ENCODE results near the gene LSM12.

The LSM12 gene

DNA sequence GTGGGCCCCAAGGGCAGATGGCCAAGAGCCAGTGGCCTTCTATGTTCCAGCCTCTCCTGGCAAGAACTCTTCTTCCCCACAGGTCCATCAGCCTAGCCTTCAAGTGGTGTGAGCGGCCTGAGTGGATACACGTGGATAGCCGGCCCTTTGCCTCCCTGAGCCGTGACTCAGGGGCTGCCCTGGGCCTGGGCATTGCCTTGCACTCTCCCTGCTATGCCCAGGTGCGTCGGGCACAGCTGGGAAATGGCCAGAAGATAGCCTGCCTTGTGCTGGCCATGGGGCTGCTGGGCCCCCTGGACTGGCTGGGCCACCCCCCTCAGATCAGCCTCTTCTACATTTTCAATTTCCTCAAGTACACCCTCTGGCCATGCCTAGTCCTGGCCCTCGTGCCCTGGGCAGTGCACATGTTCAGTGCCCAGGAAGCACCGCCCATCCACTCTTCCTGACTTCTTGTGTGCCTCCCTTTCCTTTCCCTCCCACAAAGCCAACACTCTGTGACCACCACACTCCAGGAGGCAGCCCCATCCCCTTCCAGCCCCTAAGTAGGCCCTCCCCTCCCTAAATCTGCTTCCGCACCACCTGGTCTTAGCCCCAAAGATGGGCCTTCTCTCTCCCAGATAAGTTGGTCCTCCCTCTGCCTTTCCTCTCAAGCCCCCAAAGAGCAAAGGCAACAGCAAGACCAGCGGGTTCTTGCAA lies 9.3 kb upstream of the LSM12 start:
- DNase-seq (ENCODE audit: low read depth) = no peak
- H3K4me3 ChIP-seq (ENCODE audit: low read depth, low read length) = no peak overlapping the region
- TF ChIP-seq MYC (IDR thresholded peaks at IDR 0.05; ENCODE audit: low read depth, low read length) (no peak), CTCF (IDR thresholded peaks at IDR 0.05; ENCODE audit: low read depth, low read length) (no peak), POLR2A (IDR thresholded peaks at IDR 0.05; ENCODE audit: extremely low read depth, insufficient read length) (no peak), MAX (IDR thresholded peaks at IDR 0.05; ENCODE audit: low read depth, low read length) (no peak)

DNA sequence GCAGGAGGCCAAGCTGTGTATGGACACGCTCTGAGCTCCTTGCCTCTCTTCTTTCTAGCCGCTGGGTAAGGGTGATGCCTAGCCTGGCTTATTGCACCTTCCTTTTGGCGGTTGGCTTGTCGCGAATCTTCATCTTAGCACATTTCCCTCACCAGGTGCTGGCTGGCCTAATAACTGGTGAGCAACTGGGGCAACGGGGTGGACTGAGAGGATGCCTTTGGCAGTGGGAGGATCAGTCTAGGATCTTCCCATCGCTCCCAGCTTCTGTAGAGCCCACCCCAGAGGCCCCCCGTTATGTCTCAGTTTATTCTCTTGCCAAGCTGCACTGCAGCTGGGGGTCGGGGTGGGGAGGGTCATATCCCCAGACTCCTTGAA lies 8.4 kb upstream of the LSM12 start:
- no peak for DNase-seq (ENCODE audit: low read depth)
- H3K4me3 ChIP-seq (ENCODE audit: low read depth, low read length) = no peak overlapping the region

DNA sequence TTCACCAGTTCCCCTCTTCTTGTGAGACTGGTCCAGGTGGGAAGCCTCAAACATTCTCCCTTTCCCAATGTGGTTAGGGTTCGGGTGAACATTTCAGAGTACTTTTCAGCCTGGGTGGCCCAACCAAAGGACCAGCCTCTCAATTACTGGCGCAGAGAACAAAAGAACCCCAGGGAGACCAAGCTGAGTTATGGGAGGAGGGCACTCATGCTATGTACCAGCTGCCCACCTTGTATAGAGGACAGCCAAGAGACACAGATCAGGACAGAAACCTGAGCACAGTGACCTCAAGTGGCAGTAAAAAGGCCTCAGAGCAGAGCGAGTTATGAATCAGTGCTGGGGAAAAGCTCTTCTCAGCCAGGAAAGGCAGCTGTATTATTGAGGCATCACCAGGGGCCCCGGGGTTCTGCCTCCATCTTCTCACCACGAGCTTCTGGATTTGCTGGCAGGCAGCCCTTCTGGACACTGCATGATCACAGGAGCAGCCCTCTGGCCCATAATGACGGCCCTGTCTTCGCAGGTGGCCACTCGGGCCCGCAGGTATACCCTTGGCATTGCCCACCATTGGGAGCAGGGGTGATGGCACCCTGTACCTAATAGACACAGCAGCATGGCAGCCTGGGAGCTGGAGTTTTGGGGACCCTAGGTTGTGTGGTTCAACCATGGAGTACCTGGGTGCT lies 7.9 kb upstream of the LSM12 start:
- TF ChIP-seq POLR2A (IDR thresholded peaks at IDR 0.05; ENCODE audit: extremely low read depth, insufficient read length) (no peak), MAX (IDR thresholded peaks at IDR 0.05; ENCODE audit: low read depth, low read length) (no peak), CTCF (IDR thresholded peaks at IDR 0.05; ENCODE audit: low read depth, low read length) (no peak)
- no peak for DNase-seq (ENCODE audit: low read depth)
- H3K4me3 ChIP-seq (ENCODE audit: low read depth, low read length) = no peak overlapping the region

More for the DNA sequence above, 8.4 kb upstream of the LSM12 start:
- TF ChIP-seq CTCF (IDR thresholded peaks at IDR 0.05; ENCODE audit: low read depth, low read length) = no peak
- no peak for TF ChIP-seq MYC (IDR thresholded peaks at IDR 0.05; ENCODE audit: low read depth, low read length)
- no peak for TF ChIP-seq POLR2A (IDR thresholded peaks at IDR 0.05; ENCODE audit: extremely low read depth, insufficient read length)
- no peak for TF ChIP-seq MAX (IDR thresholded peaks at IDR 0.05; ENCODE audit: low read depth, low read length)

- no peak for DNase-seq (ENCODE audit: low read depth)
- H3K4me3 ChIP-seq (ENCODE audit: low read depth, low read length) = peak overlapping the region; percentile 84
- TF ChIP-seq POLR2A (IDR thresholded peaks at IDR 0.05; ENCODE audit: extremely low read depth, insufficient read length) = no peak
- no peak for TF ChIP-seq MYC (IDR thresholded peaks at IDR 0.05; ENCODE audit: low read depth, low read length)
- TF ChIP-seq CTCF (IDR thresholded peaks at IDR 0.05; ENCODE audit: low read depth, low read length) = no peak
- no peak for TF ChIP-seq MAX (IDR thresholded peaks at IDR 0.05; ENCODE audit: low read depth, low read length)
Measured at GRCh38 chr17:44071772-44072171, 5.3 kb upstream of the LSM12 start.

- TF ChIP-seq MAX (IDR thresholded peaks at IDR 0.05; ENCODE audit: low read depth, low read length) = no peak
- TF ChIP-seq CTCF (IDR thresholded peaks at IDR 0.05; ENCODE audit: low read depth, low read length) = no peak
- no peak for TF ChIP-seq POLR2A (IDR thresholded peaks at IDR 0.05; ENCODE audit: extremely low read depth, insufficient read length)
- no peak for TF ChIP-seq MYC (IDR thresholded peaks at IDR 0.05; ENCODE audit: low read depth, low read length)
- peak overlapping the region; percentile 84 for H3K4me3 ChIP-seq (ENCODE audit: low read depth, low read length)
- no peak for DNase-seq (ENCODE audit: low read depth)
Measured at GRCh38 chr17:44071198-44071520, 4.7 kb upstream of the LSM12 start.
